Measurements from ENCODE around the gene RAB1A. TPM values are rescaled to one million over a fixed set of nuclear protein-coding genes. Genes with fewer than 3 reads are reported as not detected.
"Not testable (repeated sequence)": the region's sequence is repeated elsewhere in the genome, so short reads cannot be mapped to it uniquely, and the experiment has no call there.

RAB1A gene
- total RNA-seq, 2 donors from 2014 or later, result 187 to 212 TPM

- no peaks in the 10 kb centered on the region for H3K4me1 ChIP-seq
- H3K27me3 ChIP-seq, result no peaks in the 10 kb centered on the region
- no peaks in the 10 kb centered on the region for H3K36me3 ChIP-seq
- H3K9me3 ChIP-seq, result no peaks in the 10 kb centered on the region
- no peak for DNase-seq
- intact Hi-C loops (cut with DNase I), result no loop called here
- TF ChIP-seq CTCF (IDR thresholded peaks at IDR 0.05), result no peak
- H3K27ac ChIP-seq, result no peak overlapping the region
- no peak overlapping the region for H3K9ac ChIP-seq (ENCODE audit: low read depth in 2 of 2, low read length in 2 of 2)
- no peak overlapping the region for H3K4me3 ChIP-seq
Measured at GRCh38 chr2:65133626-65134025, 3.7 kb upstream of the RAB1A start.

- intact Hi-C loops (cut with DNase I); H3K36me3 ChIP-seq; H3K27me3 ChIP-seq; DNase-seq; H3K9ac ChIP-seq (ENCODE audit: low read depth in 2 of 2, low read length in 2 of 2); H3K9me3 ChIP-seq; H3K4me1 ChIP-seq; H3K4me3 ChIP-seq; H3K27ac ChIP-seq: not testable (repeated sequence)
Measured at GRCh38 chr2:65132930-65133329, 3.0 kb upstream of the RAB1A start.

- H3K27ac ChIP-seq, result peak overlapping the region; percentile 83
- H3K9me3 ChIP-seq, result no peaks in the 10 kb centered on the region
- no peaks in the 10 kb centered on the region for H3K4me1 ChIP-seq
- intact Hi-C loops (cut with DNase I), result no loop called here
- no peaks in the 10 kb centered on the region for H3K36me3 ChIP-seq
- peak overlapping the region; percentile 46 for H3K4me3 ChIP-seq
- no peaks in the 10 kb centered on the region for H3K27me3 ChIP-seq
- H3K9ac ChIP-seq (ENCODE audit: low read depth in 2 of 2, low read length in 2 of 2), result peak overlapping the region; percentile 77 to 80
- DNase-seq, result no peak
- TF ChIP-seq CTCF (IDR thresholded peaks at IDR 0.05), result no peak
Measured at GRCh38 chr2:65130664-65131175, 814 bp upstream of the RAB1A start.

- peak overlapping the region; percentile 99 for H3K9ac ChIP-seq (ENCODE audit: low read depth in 2 of 2, low read length in 2 of 2)
- DNase-seq, result peak; percentile 45
- no peaks in the 10 kb centered on the region for H3K36me3 ChIP-seq
- H3K27ac ChIP-seq, result peak overlapping the region; percentile 94
- H3K27me3 ChIP-seq, result no peaks in the 10 kb centered on the region
- H3K9me3 ChIP-seq, result no peaks in the 10 kb centered on the region
- peak overlapping the region; percentile 75 for H3K4me3 ChIP-seq
- no peaks in the 10 kb centered on the region for H3K4me1 ChIP-seq
- no peak for TF ChIP-seq CTCF (IDR thresholded peaks at IDR 0.05)
- intact Hi-C loops (cut with DNase I), result loop anchor here (10.0 kb wide), 1 partner anchor 55 kb away; no protein-coding TSS in a partner anchor
Measured at GRCh38 chr2:65129286-65129825, 550 bp downstream of the RAB1A start.

- no peak for TF ChIP-seq CTCF (IDR thresholded peaks at IDR 0.05)
- peak; percentile 55 for DNase-seq
- Histone ChIP-seq H3K27me3 (no peaks in the 10 kb centered on the region), H3K36me3 (no peaks in the 10 kb centered on the region), H3K27ac (peak overlapping the region; percentile 94), H3K9me3 (no peaks in the 10 kb centered on the region), H3K9ac (ENCODE audit: low read depth in 2 of 2, low read length in 2 of 2) (peak overlapping the region; percentile 99), H3K4me3 (peak overlapping the region; percentile 75), H3K4me1 (no peaks in the 10 kb centered on the region)
- intact Hi-C loops (cut with DNase I), result loop anchor here (10.0 kb wide), 1 partner anchor 54 kb away; no protein-coding TSS in a partner anchor
Measured at GRCh38 chr2:65128297-65129190, 1.4 kb downstream of the RAB1A start.

- not testable (repeated sequence) for H3K27me3 ChIP-seq; H3K4me3 ChIP-seq; H3K4me1 ChIP-seq; H3K36me3 ChIP-seq; H3K9ac ChIP-seq (ENCODE audit: low read depth in 2 of 2, low read length in 2 of 2); H3K9me3 ChIP-seq; H3K27ac ChIP-seq
- intact Hi-C loops (cut with DNase I), result loop anchor here (10.0 kb wide), 1 partner anchor 51 kb away; no protein-coding TSS in a partner anchor
- DNase-seq, result peak; percentile 49
Measured at GRCh38 chr2:65125457-65125856, 4.4 kb downstream of the RAB1A start.
